GM19452 (cell line): Measurements from ENCODE around the gene MACROD2.
"Not testable (repeated sequence)": the region's sequence is repeated elsewhere in the genome, so short reads cannot be mapped to it uniquely, and the experiment has no call there.

Experiments used
- ATAC-seq: cut with Tn5 transposase; IDR thresholded peaks from one replicate; pipeline ENCODE4 v1.9.1; 2021; ENCODE audit not compliant: unreplicated experiment

Gene MACROD2

DNA sequence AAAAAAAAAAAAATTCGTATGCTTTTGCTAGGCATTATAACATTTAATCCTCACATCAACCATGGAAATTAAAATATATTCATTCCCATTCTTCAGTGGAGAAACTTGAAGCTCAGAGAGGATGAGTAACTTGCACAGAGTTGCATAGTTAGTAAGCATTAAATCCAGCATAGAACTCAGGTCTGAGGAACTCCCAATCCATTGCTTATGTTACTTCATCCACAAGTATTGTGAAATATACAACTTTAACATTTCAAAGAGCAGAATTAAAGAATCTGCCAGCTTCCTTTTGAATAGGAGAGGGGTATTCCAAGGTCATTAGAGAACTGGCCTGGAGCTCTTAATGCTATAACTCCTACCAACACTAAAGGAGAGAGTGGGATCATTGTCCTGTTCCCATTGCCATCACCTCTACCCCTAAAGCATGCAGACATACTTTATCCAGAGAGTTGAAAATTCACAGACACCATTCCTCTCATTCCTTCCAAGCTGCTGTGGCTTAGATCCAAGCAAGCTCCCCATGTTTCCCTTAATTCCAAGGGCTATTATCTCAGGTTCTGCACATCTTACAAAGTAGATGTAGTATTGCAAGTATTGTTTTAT, 250.2 kb downstream of the MACROD2 start:
- no peak for ATAC-seq

- no peak for ATAC-seq
These were observed 264.4 kb downstream of the MACROD2 start for GRCh38 chr20:14259689-14260088.

DNA sequence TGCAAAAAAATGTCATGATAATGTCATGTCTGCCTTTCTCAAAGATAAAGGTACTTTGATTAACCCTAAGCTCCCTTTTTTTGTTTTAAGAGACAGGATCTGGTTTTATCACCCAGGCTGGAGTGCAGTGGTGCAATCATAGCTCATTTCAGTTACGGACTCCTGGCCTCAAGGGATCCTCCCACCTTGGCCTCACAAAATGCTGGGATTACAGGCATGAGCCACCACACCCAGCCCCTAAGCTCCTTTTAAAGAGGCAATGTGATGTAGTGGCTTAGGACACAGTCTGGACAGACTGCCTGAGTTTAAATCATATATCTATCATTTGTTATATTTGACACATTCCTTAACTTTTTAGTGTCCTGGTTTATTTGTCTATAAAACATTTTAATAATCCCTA, 265.1 kb downstream of the MACROD2 start:
- no peak for ATAC-seq

- ATAC-seq = no peak
These were observed 269.6 kb downstream of the MACROD2 start for GRCh38 chr20:14264869-14265268.

GRCh38 chr20:14266246-14266645, 270.9 kb downstream of the MACROD2 start:
- no peak for ATAC-seq

DNA sequence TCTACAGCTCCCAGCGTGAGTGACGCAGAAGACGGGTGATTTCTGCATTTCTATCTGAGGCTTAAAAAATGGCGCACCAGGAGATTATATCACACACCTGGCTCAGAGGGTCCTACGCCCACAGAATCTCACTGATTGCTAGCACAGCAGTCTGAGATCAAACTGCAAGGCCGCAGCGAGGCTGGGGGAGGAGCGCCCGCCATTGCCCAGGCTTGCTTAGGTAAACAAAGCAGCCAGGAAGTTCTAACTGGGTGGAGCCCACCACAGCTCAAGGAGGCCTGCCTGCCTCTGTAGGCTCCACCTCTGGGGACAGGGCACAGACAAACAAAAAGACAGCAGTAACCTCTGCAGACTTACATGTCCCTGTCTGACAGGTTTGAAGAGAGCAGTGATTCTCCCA, 275.4 kb downstream of the MACROD2 start:
- ATAC-seq = not testable (repeated sequence)

GRCh38 chr20:14282140-14282539, 286.8 kb downstream of the MACROD2 start:
- ATAC-seq = no peak

DNA sequence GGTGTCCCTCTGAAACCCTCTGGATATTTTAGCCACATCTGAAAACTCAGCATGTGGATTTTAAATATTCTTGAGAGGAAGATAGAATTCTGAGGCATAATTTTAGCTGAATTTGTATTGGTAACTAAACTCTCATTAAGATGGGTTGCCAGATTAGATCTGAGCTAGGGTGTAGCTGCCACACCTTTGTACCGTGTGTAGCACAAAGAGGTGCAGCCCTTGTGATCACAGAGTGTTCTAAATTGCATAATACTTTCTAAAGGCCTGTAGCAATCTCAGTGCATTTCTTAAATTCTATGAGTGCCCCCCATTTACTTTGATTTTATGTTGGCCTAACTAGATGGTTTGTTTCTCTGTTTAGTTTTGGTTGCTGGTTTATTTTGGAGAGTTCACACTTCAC, 289.1 kb downstream of the MACROD2 start:
- ATAC-seq = no peak

DNA sequence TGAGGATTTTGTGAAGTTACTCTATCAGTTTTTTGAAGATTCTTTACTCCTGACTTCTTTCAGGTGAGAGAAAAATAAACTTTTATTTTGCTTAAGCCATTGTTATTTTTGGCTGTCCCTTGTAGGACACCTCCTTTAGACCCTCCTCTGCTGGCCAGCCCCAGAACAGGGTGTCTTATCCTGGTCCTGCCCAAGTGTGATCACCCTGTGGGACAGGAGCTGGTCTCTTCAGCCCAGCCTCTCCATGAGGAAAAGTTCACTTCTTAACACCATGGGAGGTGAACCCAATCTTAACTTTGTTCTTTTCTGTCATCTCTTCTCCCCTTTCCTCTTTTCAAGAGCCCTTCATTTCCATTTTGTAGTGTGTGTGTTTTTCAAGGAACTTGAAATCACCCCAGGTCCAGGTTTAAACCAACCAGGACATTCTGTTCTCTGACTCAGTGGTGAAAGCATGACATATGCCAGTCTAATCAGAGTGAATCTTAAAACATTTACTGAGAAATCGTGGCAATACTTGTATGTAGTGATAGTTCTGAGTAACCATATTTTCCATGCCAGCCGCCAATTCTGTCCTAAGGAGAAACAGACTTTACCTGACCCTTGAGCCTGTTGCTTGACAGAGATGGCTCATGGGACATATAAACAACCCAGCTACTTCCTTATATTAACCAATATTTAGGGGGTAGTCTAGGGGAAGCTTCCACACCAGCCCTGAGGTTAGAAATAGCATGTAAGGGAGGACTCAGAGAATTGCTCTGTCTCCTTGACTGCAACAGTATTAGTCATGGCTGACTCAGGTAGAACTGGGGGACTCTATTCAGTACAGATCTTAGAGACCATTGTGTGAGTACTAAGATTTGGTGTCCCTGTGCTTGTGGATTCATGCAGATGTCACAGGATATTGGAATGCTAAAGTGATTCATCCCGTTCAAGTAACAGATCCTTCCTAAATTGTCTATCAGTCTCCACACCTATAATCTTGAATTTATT, 293.3 kb downstream of the MACROD2 start:
- no peak for ATAC-seq

DNA sequence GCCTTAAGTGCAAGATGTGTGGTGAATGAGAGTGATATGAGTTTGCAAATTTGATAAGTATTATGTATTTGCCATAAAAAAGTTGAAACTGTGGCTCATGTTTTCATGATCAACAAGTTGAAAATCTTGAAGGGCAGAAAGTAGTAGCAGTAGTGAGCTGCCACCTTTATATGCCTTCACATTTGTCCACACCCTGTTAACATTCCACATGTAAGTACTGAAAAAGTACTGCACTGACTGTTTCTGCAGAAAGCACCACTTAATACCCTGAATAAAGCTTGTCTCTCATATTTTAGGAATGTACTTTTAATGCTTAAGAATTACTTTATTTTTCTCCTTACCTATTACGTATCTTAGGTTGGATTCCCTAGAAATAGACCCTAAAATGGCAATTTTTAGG, 296.2 kb downstream of the MACROD2 start:
- ATAC-seq = no peak

DNA sequence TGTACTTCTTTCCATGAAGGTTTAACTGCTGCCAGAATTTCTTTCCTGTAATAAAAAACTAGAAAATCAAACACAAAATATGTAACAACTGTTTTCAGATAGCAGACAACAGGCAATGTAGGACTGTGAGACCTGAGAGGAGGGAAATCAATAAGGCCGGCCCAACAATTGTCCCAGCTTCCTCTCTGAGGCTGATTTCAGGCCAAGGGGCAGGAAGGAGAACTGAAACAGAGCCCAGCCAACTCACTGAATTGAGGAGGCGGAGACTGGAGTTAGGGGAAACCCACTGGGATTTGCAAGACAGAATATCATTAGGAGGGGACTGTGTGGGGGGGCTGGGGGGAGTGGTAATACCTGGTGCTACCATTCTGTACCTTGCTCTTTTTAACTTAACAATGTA, 299.9 kb downstream of the MACROD2 start:
- ATAC-seq = no peak

GRCh38 chr20:14295770-14296309, 300.5 kb downstream of the MACROD2 start:
- ATAC-seq = no peak

DNA sequence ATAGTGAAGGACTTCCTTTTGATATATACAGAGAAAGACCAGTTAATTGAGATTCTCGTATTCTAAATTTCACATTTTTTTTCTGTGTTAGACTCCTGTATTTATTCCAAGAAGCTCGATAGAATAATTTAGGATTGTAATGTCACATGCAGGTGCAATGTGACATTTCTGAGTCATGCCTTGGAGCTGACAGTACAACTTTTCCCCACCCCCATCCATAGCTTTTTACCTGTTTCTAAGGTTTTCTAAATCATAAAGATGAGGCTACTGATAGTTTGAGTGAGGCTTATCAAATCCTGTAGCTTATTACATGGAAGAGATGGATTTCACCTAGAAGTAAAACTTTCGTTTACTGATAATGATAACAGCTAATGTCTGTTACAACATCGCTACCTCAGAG, 304.5 kb downstream of the MACROD2 start:
- no peak for ATAC-seq

DNA sequence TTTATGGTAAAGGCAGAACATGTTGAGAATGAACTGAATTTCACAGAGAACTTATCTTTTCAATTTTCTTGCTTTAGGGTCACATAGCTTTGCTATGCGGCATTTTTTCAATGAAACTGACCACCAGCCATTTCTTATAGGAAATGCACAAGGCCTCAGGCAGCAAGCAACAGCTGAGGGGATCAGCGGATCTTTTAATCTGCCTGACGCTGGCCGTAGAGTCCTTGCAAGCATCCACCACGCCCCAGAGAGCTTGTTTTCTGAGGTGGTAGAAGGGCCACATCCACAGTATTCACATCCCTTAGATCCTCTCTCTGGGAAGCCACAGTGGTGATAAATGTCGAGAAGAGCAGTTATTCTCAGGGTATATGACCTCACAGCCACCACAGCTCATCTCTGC, 307.8 kb downstream of the MACROD2 start:
- ATAC-seq = no peak

DNA sequence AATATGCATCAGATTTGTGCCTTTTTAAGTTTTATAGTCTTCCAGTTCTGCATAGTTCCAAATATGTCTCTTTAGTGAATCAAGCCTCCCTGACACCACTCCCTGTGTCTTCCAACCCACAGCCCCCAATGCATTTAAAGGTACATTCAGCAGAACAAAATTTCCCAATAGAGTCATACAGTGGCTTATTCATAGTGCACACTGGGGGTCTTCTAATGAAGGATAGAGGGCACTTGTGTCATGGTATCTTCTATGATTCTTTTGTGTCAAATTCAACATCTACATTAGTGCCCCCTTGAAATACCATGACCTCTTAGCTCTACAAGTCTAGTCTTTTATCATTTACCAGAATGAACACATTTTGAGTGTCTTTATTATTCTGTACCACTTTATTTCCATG, 308.3 kb downstream of the MACROD2 start:
- ATAC-seq = no peak

GRCh38 chr20:14304472-14304871, 309.2 kb downstream of the MACROD2 start:
- ATAC-seq = no peak

DNA sequence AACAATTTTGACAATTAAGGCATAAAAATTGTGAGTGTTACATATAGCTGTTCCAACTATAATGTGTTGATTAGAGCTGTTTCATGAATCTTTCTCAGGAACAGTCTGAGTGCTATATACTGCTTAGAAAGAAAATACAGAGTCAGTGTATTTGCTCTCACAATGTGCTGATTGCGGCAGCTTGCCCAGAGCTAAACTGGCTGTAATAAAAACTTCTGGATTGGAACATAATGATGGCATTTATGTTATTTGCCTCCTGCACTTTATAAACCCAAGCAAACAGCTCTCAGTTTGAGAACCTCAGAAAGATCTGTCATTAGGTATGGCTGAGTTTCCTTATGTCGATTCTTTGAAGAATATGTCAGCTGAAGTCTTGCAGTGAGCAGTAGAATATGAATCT, 312.6 kb downstream of the MACROD2 start:
- ATAC-seq = no peak

DNA sequence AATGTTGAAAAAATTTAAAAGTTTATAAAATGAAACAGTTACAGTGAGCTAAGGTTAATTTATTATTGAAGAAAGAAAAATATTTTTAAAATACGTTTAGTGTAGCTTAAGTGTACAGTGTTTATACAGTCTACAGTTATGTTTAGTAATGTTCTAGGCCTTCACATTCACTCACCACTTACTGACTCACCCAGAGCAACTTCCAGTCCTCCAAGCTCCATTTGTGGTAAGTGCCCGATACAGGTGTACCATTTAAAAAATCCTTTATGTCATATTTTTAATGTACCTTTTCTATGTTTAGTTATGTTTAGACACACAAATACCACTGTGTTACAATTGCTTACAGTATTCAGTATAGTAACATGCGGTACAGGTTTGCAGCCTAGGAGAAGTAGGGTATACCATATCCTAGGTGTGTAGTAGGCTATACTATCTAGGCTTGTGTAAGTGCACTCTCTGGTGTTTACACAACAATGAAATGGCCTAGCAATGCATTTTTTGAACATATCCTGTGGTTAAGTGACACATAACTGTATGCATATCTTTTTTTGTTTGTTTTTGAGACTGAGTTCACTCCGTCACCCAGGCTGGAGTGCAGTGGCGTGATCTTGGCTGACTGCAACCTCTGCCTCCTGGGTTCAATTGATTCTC, 315.8 kb downstream of the MACROD2 start:
- ATAC-seq = no peak

DNA sequence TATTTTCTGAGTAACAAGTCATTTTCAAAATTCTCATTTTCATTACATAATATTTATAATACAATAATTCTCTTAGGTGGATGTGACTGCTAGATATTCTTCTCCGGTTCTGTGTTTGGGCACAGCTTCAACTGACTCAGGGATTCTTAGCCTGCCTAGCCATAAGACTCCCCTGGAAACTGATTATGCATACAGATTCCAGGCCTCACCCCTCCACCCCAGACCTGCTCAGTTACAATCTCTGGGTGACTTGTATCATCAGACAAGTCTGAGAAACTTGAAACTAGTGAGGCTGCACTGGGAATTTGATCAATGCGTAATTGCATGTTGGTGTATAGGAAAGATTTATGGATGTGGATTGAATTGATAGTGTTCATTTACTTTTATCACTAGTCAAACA, 316.7 kb downstream of the MACROD2 start:
- ATAC-seq = no peak

GRCh38 chr20:14313341-14314020, 318.2 kb downstream of the MACROD2 start:
- ATAC-seq = no peak

DNA sequence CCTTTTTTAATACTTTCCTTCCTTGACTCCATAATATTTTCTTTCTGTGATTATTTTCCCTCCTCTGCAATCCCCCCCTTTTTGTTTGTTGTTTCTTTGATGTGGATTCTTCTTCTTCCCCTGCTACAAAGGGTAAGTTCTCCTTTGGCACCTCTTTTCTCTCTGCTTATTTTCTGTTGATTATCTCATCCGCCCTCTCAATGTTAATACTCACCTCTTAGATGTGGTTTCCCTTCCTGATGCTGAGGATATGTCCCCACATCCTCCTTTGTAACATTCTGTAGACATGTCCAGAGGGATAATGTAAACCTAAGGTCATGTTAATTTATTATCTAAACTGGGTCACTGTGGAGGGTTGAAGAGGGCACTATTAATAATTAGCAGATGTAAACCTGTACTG, 324.4 kb downstream of the MACROD2 start:
- no peak for ATAC-seq
